HepG2 (cell line): ENCODE measurements around the gene AP5Z1. TPM values are rescaled to one million over a fixed set of nuclear protein-coding genes. Genes with fewer than 3 reads are reported as not detected.

ENCODE experiments used
- ATAC-seq: fragments of 200-7000 bp; cut with Tn5 transposase; 3 replicates; pipeline ENCODE4 v1.9.1; 2020; ENCODE audit warnings: mild to moderate bottlenecking, moderate library complexity
- BruUV-seq: library from RNA; stranded (reverse); fragments of 400-500 nt; replicated peaks from 2 replicates; lab custom pipeline; 2021; lab: Mats Ljungman, UMichigan
- CTCF ChIA-PET: fragments of 300-600 bp; formaldehyde crosslinking; extraction: SDS; loops from one replicate; lab custom pipeline; 2021; ENCODE audit warnings: low total read pairs, inconsistent platforms, low intra/inter-chr PET ratio; lab: Yijun Ruan, JAX
- POLR2A ChIA-PET: fragments of 350-600 bp; sonication (Branson Sonifier 250); formaldehyde crosslinking; loops from one replicate; lab custom pipeline; 2020; ENCODE audit warnings: antibody characterized with exemption, inconsistent platforms; lab: Yijun Ruan, JAX
- DNase-seq: peaks from one replicate; pipeline ENCODE4 v3.0.0-alpha.2; 2015; ENCODE audit warnings: low spot score
- FAIRE-seq: peaks from 3 replicates; lab custom pipeline; 2011; peaks lifted over from hg19 to GRCh38; lab: Jason Lieb, UNC
- H2AFZ ChIP-seq: one replicate; pipeline ENCODE4 v1.6.1; 2011; ENCODE audit warnings: low read length, inconsistent platforms
- H3K27ac ChIP-seq: fragments of 300-600 bp; 3 replicates; pipeline ENCODE4 v1.8.0; 2011; ENCODE audit warnings: mixed run types, mild to moderate bottlenecking, mixed read lengths, low read length, inconsistent platforms; ENCODE audit not compliant: insufficient read depth; ENCODE audit errors: extremely low read length
- H3K27me3 ChIP-seq, 2 experiments: fragments of 200-600 bp in 1 of 2; 2 replicates in 1 of 2; 3 replicates in 1 of 2; pipeline versions ENCODE4 v1.6.0 to v1.8.0; 2011; ENCODE audit warnings: low read length in 2 of 2, mild to moderate bottlenecking in 2 of 2, moderate library complexity in 2 of 2, inconsistent platforms in 1 of 2; ENCODE audit not compliant: insufficient read depth in 2 of 2, control insufficient read depth in 1 of 2
- H3K36me3 ChIP-seq, 2 experiments: fragments of 200-600 bp in 1 of 2; replicated peaks in 1 of 2; 2 replicates in 1 of 2; 3 replicates in 1 of 2; pipeline versions ENCODE4 v1.5.1 to v1.8.0; 2011; ENCODE audit warnings: low read length in 2 of 2, inconsistent platforms in 1 of 2; ENCODE audit not compliant: insufficient read depth in 2 of 2, control insufficient read depth in 1 of 2
- H3K4me1 ChIP-seq: 2 replicates; pipeline ENCODE4 v1.5.1; 2012; ENCODE audit warnings: low read length, inconsistent platforms; ENCODE audit not compliant: insufficient read depth
- H3K4me2 ChIP-seq: 2 replicates; pipeline ENCODE4 v1.6.0; 2011; ENCODE audit warnings: low read depth, low read length, inconsistent platforms
- H3K4me3 ChIP-seq, 3 experiments: fragments of 200-600 bp in 1 of 3; sonication (generic), shearing (Covaris generic) in 1 of 3; replicated peaks in 1 of 3; 2 replicates each; pipeline ENCODE4 v1.5.1; 2011 to 2016; ENCODE audit warnings: low read length in 3 of 3, inconsistent platforms in 2 of 3, low read depth in 2 of 3, mild to moderate bottlenecking in 2 of 3, control low read depth in 1 of 3, mixed read lengths in 1 of 3; ENCODE audit not compliant: insufficient read depth in 1 of 3
- H3K79me2 ChIP-seq: one replicate; pipeline ENCODE4 v1.6.1; 2011; ENCODE audit warnings: low read length, inconsistent platforms; ENCODE audit not compliant: insufficient read depth
- H3K9ac ChIP-seq: 2 replicates; pipeline ENCODE4 v1.6.0; 2011; ENCODE audit warnings: mild to moderate bottlenecking, low read depth, low read length, inconsistent platforms; ENCODE audit not compliant: insufficient read depth
- H3K9me3 ChIP-seq: 2 replicates; pipeline ENCODE4 v1.5.1; 2012; ENCODE audit warnings: mild to moderate bottlenecking, low read length
- H4K20me1 ChIP-seq: 2 replicates; pipeline ENCODE4 v1.6.0; 2011; ENCODE audit warnings: inconsistent platforms, mild to moderate bottlenecking, low read length, moderate library complexity; ENCODE audit not compliant: insufficient read depth
- ETV5 ChIP-seq: IDR thresholded peaks from 2 replicates; pipeline ENCODE4 v1.6.1; 2018; ENCODE audit warnings: missing biosample characterization, missing genetic modification reagents, inconsistent platforms, borderline replicate concordance
- FOXP4 ChIP-seq: sonication (generic); formaldehyde crosslinking; IDR thresholded peaks from 2 replicates; pipeline ENCODE4 v1.4.0; 2020; ENCODE audit warnings: missing genetic modification reagents
- MEIS2 ChIP-seq: sonication (generic); formaldehyde crosslinking; IDR thresholded peaks from 2 replicates; pipeline ENCODE4 v1.9.0; 2021; ENCODE audit warnings: mild to moderate bottlenecking, missing genetic modification reagents
- SAFB2 ChIP-seq: sonication (generic); formaldehyde crosslinking; IDR thresholded peaks from 2 replicates; pipeline ENCODE4 v1.5.1; 2020; ENCODE audit warnings: missing genetic modification reagents, low read depth, mild to moderate bottlenecking, borderline replicate concordance
- TCF7L2 ChIP-seq: IDR thresholded peaks from 2 replicates; pipeline ENCODE4 v1.6.1; 2011; ENCODE audit warnings: mild to moderate bottlenecking, low read depth, low read length, moderate library complexity
- USF2 ChIP-seq, 2 experiments: sonication (generic) in 1 of 2; formaldehyde crosslinking in 1 of 2; IDR thresholded peaks; 2 replicates each; pipeline versions ENCODE4 v1.5.1 to v1.6.1; 2011 to 2020; ENCODE audit warnings: borderline replicate concordance in 1 of 2, low read depth in 1 of 2, low read length in 1 of 2, mild to moderate bottlenecking in 1 of 2, missing genetic modification reagents in 1 of 2, moderate library complexity in 1 of 2
- ZGPAT ChIP-seq: IDR thresholded peaks from 2 replicates; pipeline ENCODE4 v1.6.1; 2016; ENCODE audit warnings: mild to moderate bottlenecking
- ZNF318 ChIP-seq: sonication (generic); formaldehyde crosslinking; IDR thresholded peaks from 2 replicates; pipeline ENCODE4 v1.4.0; 2020; ENCODE audit warnings: mild to moderate bottlenecking, missing genetic modification reagents
- ZNF703 ChIP-seq: sonication (generic); formaldehyde crosslinking; IDR thresholded peaks from 2 replicates; pipeline ENCODE4 v1.5.1; 2020; ENCODE audit warnings: missing genetic modification reagents, mild to moderate bottlenecking, moderate library complexity, borderline replicate concordance
- WGBS: methylation state at CpG from one replicate; pipeline ENCODE4 v1.1.6; 2017; ENCODE audit warnings: low lambda C conversion rate; 5-methylcytosine and 5-hydroxymethylcytosine counted together
- in situ Hi-C: cut with HindIII; loops from 2 replicates; pipeline ENCODE4 v1.10.0; 2017; ENCODE audit warnings: low pct_unique_long_range_greater_than_20kb; ENCODE audit not compliant: extremely low pct_ligation_motif_present
- intact Hi-C: fragments of 100-400 bp; cut with micrococcal nuclease; formaldehyde crosslinking; loops from one replicate; pipeline ENCODE4 v1.10.0; 2022; ENCODE audit not compliant: unreplicated experiment
- polyA plus RNA-seq, 8 experiments: library from polyadenylated mRNA; depleted of rRNA in 3 of 8; stranded (reverse) in 7 of 8; unstranded in 1 of 8; fragments of >200 nt; fragmentation: Illumina TruSeq in 4 of 8; extraction: Trizol in 4 of 8; gene quantifications; 2 replicates each; pipeline versions ENCODE4 v1.2.1 to v1.2.3, GENCODE V29; 2011 to 2016; ENCODE audit warnings: low read depth in 4 of 8, missing spikeins in 1 of 8, mixed read lengths in 1 of 8; ENCODE audit not compliant: insufficient read depth in 1 of 8
- total RNA-seq, 5 experiments: library from RNA; depleted of rRNA; stranded (reverse); fragments of >200 nt; fragmentation: Illumina TruSeq; extraction: Trizol; gene quantifications; 2 replicates each; pipeline ENCODE4 v1.2.3, GENCODE V29; 2016; ENCODE audit warnings: low read depth in 1 of 5

AP5Z1 gene
- total and polyA plus RNA-seq, 2 of the 13 experiments (the other 11 are each of a cell fraction or from before 2014, with no cell fraction given): 9.3 to 15.1 TPM

- ChIA-PET CTCF (no interaction called here), POLR2A (no interaction called here)
- Histone ChIP-seq H4K20me1 (no peaks in the 10 kb centered on the region), H2AFZ (no peak overlapping the region), H3K79me2 (no peaks in the 10 kb centered on the region), H3K36me3 (no peaks in the 10 kb centered on the region), H3K27ac (no peak overlapping the region), H3K4me2 (no peak overlapping the region), H3K27me3 (peaks cover 9 to 46% of the 10 kb centered on the region in 2 experiments; a peak in 3 of 5 replicates), H3K4me3 (no peak overlapping the region), H3K4me1 (peaks cover 5% of the 10 kb centered on the region; the same call in 1 of the 2 replicates), H3K9ac (no peak overlapping the region), H3K9me3 (no peaks in the 10 kb centered on the region)
- intact Hi-C loops: no loop called here
- in situ Hi-C loops: no loop called here
- no peak for ATAC-seq
- no peak for FAIRE-seq
- 76% methylated on average over 18 of the region's 38 CpGs for WGBS
- BruUV-seq: no TSS peak
- no peak for DNase-seq
- TF ChIP-seq MEIS2 (CRISPR knock-in tag): no peak
- TF ChIP-seq FOXP4 (CRISPR knock-in tag): no peak
- TF ChIP-seq ZNF318: no peak
- TF ChIP-seq ZNF703: no peak
- no peak for TF ChIP-seq SAFB2 (CRISPR knock-in tag)
- no peak for TF ChIP-seq ETV5 (CRISPR knock-in tag)
- TF ChIP-seq TCF7L2: no peak
- no peak for TF ChIP-seq USF2 (IDR thresholded peaks at IDR 0.05; ENCODE audit: low read depth, low read length)
- no peak for TF ChIP-seq USF2 (CRISPR knock-in tag; IDR thresholded peaks at IDR 0.05; ENCODE audit: borderline replicate concordance)
- TF ChIP-seq ZGPAT (CRISPR knock-in tag): no peak
Measured at GRCh38 chr7:4809091-4809591, 33.7 kb downstream of the AP5Z1 start.
